LNCAP (cell line): Measurements from ENCODE around the gene FAXDC2.

ENCODE experiments used
- TF ChIP-seq, protein P1 (sequence below): fragments of 450-650 bp; IDR thresholded peaks from 2 replicates; pipeline ENCODE4 v1.5.1; 2017; ENCODE audit warnings: mild to moderate bottlenecking

Gene FAXDC2

GRCh38 chr5:154858972-154859871 is 8.8 kb upstream of the FAXDC2 start:
- TF ChIP-seq, protein P1, sequence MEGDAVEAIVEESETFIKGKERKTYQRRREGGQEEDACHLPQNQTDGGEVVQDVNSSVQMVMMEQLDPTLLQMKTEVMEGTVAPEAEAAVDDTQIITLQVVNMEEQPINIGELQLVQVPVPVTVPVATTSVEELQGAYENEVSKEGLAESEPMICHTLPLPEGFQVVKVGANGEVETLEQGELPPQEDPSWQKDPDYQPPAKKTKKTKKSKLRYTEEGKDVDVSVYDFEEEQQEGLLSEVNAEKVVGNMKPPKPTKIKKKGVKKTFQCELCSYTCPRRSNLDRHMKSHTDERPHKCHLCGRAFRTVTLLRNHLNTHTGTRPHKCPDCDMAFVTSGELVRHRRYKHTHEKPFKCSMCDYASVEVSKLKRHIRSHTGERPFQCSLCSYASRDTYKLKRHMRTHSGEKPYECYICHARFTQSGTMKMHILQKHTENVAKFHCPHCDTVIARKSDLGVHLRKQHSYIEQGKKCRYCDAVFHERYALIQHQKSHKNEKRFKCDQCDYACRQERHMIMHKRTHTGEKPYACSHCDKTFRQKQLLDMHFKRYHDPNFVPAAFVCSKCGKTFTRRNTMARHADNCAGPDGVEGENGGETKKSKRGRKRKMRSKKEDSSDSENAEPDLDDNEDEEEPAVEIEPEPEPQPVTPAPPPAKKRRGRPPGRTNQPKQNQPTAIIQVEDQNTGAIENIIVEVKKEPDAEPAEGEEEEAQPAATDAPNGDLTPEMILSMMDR, result no peak

GRCh38 chr5:154858297-154858971 is 8.0 kb upstream of the FAXDC2 start, which contains the start of gene CNOT8:
TSS of gene CNOT8 (plus strand) at chr5:154858627. CDS start at chr5:154863279, 4,652 bp downstream.
- TF ChIP-seq, protein P1, result no peak

DNA sequence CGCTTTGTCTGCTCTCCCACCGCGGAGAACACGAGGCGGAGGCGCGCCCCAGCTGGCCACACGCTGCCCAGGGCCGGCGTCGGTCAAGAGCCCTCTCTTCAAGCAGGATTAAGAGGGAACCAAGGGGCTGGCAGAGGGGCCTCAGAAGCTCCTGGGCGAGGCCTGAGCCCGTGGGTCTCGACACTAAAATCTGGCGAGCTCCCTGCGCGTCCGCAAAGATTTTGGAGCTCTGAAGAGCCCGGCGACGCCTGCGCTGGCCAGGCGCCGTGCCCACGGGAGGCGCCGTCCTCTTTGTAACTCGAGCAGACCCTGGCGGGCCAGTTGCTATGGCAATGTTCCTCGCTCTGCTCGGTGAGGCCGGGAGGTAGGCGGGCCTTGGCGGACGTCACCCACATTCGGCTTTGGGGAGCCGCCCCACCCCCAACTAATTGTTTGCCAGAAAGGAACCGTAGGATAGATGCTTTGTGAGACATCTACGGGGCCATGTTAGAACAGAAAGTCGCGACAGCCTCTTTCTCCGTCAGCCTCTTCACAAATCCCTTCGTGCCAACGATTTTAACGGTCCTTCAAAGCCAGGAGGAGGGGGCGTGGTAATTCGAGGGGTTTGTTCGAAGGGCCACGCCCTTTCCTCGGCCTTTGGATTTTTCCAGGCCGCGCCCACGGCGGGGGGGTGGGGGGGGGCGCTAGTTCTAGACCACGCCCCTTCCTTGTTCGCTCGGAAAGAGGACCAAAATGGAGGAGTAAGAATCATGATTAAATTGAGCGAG is 7.3 kb upstream of the FAXDC2 start:
- TF ChIP-seq, protein P1, result no peak

DNA sequence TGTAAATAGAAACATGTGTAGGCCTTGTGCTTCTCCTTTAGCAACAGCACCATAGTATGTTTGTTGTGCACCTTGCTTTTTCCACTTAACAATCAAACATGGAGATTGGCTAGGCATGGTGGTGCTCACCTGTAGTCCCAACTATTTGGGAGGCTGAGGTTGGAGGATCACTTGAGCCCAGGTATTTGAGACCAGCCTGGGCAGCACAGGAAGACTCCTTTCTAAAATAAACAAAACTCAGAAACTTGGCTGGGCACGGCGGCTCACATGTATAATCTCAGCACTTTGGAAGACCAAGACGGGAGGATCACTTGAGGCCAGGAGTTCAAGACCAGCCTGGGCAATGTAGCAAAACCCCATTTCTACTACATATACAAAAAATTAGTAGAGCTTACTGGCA is 948 bp upstream of the FAXDC2 start:
- TF ChIP-seq, protein P1, result no peak

GRCh38 chr5:154849791-154850201 is 607 bp downstream of the FAXDC2 start:
- TF ChIP-seq, protein P1, result no peak

GRCh38 chr5:154849264-154849785 is 1.1 kb downstream of the FAXDC2 start:
- TF ChIP-seq, protein P1, result no peak

- TF ChIP-seq, protein P1, result no peak
Measured at GRCh38 chr5:154844809-154845208, 5.6 kb downstream of the FAXDC2 start.
